SK-N-SH (cell line): ENCODE data around the gene KCNJ11. TPM values are rescaled to one million over a fixed set of nuclear protein-coding genes. Genes with fewer than 3 reads are reported as not detected.

Experiments
- CTCF ChIA-PET: fragments of 300-600, 350-600 bp; formaldehyde crosslinking; extraction: SDS; loops from one replicate; lab custom pipeline; 2021; lab: Yijun Ruan, JAX
- POLR2A ChIA-PET: fragments of 350-600 bp; sonication (Branson Sonifier 250); formaldehyde crosslinking; extraction: SDS; loops from one replicate; lab custom pipeline; 2020; ENCODE audit warnings: antibody characterized with exemption, inconsistent platforms; lab: Yijun Ruan, JAX
- DNase-seq: peaks from one replicate; pipeline ENCODE4 v3.0.0; 2012
- H2AFZ ChIP-seq: fragments of 200-600 bp; sonication (generic); 2 replicates; pipeline ENCODE4 v1.8.1; 2016; ENCODE audit warnings: antibody characterized with exemption, mild to moderate bottlenecking, low read depth
- H3F3A ChIP-seq: fragments of 200-600 bp; sonication (generic); replicated peaks from 2 replicates; pipeline ENCODE3; 2016; ENCODE audit warnings: antibody characterized with exemption, mild to moderate bottlenecking; ENCODE audit not compliant: insufficient read depth
- H3K27ac ChIP-seq, 2 experiments: fragments of 200-500 bp in 1 of 2; fragments of 200-600 bp in 1 of 2; sonication (Bioruptor generic) in 1 of 2; sonication (generic), shearing (Covaris generic) in 1 of 2; 2 replicates each; pipeline versions ENCODE4 v1.5.1 to v1.6.1; 2014 to 2016; ENCODE audit warnings: low read depth in 2 of 2, inconsistent platforms in 1 of 2, low read length in 1 of 2, mild to moderate bottlenecking in 1 of 2, mixed read lengths in 1 of 2
- H3K27me3 ChIP-seq: fragments of 200-600 bp; sonication (generic), shearing (Covaris generic); 2 replicates; pipeline ENCODE4 v1.6.1; 2016; ENCODE audit warnings: mixed run types; ENCODE audit not compliant: insufficient read depth
- H3K36me3 ChIP-seq, 2 experiments: fragments of 200-500 bp in 1 of 2; fragments of 200-600 bp in 1 of 2; sonication (Bioruptor generic) in 1 of 2; sonication (generic) in 1 of 2; replicated peaks in 1 of 2; 2 replicates each; pipeline versions ENCODE3 to v1.5.1; 2014 to 2016; ENCODE audit warnings: low read length in 1 of 2, mild to moderate bottlenecking in 1 of 2; ENCODE audit not compliant: insufficient read depth in 2 of 2, control insufficient read depth in 1 of 2
- H3K4me1 ChIP-seq, 2 experiments: fragments of 200-500 bp in 1 of 2; fragments of 200-600 bp in 1 of 2; sonication (Bioruptor generic) in 1 of 2; sonication (generic), shearing (Covaris generic) in 1 of 2; 2 replicates each; pipeline versions ENCODE4 v1.5.1 to v1.6.1; 2014 to 2016; ENCODE audit warnings: low read depth in 1 of 2, low read length in 1 of 2, mixed run types in 1 of 2; ENCODE audit not compliant: insufficient read depth in 2 of 2, control insufficient read depth in 1 of 2
- H3K4me2 ChIP-seq: fragments of 200-600 bp; sonication (generic), shearing (Covaris generic); 2 replicates; pipeline ENCODE4 v1.6.1; 2017; ENCODE audit warnings: mixed run types
- H3K4me3 ChIP-seq, 2 experiments: fragments of 200-500 bp in 1 of 2; fragments of 200-600 bp in 1 of 2; sonication (Bioruptor generic) in 1 of 2; sonication (generic), shearing (Covaris generic) in 1 of 2; 2 replicates each; pipeline versions ENCODE4 v1.5.1 to v1.8.1; 2014 to 2016; ENCODE audit warnings: low read depth in 2 of 2, inconsistent platforms in 1 of 2, low read length in 1 of 2, mild to moderate bottlenecking in 1 of 2, mixed read lengths in 1 of 2, moderate library complexity in 1 of 2
- H3K79me2 ChIP-seq: fragments of 200-600 bp; sonication (generic); 2 replicates; pipeline ENCODE4 v1.8.1; 2017; ENCODE audit warnings: mild to moderate bottlenecking; ENCODE audit not compliant: insufficient read depth
- H3K9ac ChIP-seq: fragments of 200-600 bp; sonication (generic); 2 replicates; pipeline ENCODE4 v1.6.1; 2017; ENCODE audit warnings: mixed run types
- H3K9me2 ChIP-seq: fragments of 200-600 bp; sonication (generic); 2 replicates; pipeline ENCODE4 v1.6.1; 2017; ENCODE audit warnings: mixed run types
- H3K9me3 ChIP-seq: fragments of 200-600 bp; sonication (generic); 2 replicates; pipeline ENCODE4 v1.6.1; 2017; ENCODE audit warnings: mixed run types, mild to moderate bottlenecking, moderate library complexity
- H4K20me1 ChIP-seq: fragments of 200-600 bp; sonication (generic); 2 replicates; pipeline ENCODE4 v1.6.1; 2017; ENCODE audit warnings: mild to moderate bottlenecking, mixed run types; ENCODE audit not compliant: insufficient read depth
- CHD2 ChIP-seq: fragments of 150-350 bp; IDR thresholded peaks from 2 replicates; pipeline ENCODE4 v1.6.1; 2018; ENCODE audit warnings: low read length; ENCODE audit not compliant: partially characterized antibody
- EZH2phosphoT487 ChIP-seq: fragments of 200-600 bp; sonication (generic); IDR thresholded peaks from 2 replicates; pipeline ENCODE4 v1.6.1; 2017; ENCODE audit warnings: low read depth, mixed run types, mild to moderate bottlenecking, antibody characterized with exemption, moderate library complexity, borderline replicate concordance
- FOXJ3 ChIP-seq: sonication (generic); formaldehyde crosslinking; IDR thresholded peaks from 2 replicates; pipeline ENCODE4 v1.5.1; 2020; ENCODE audit warnings: mild to moderate bottlenecking, missing genetic modification reagents
- GABPA ChIP-seq: IDR thresholded peaks from 2 replicates; pipeline ENCODE4 v1.4.0; 2012; ENCODE audit warnings: low read depth, mild to moderate bottlenecking
- JUND ChIP-seq: IDR thresholded peaks from 2 replicates; pipeline ENCODE4 v1.4.0; 2012
- MAX ChIP-seq: IDR thresholded peaks from 2 replicates; pipeline ENCODE4 v1.4.0; 2012; ENCODE audit warnings: low read depth
- MEF2A ChIP-seq: IDR thresholded peaks from 2 replicates; pipeline ENCODE4 v1.4.0; 2012; ENCODE audit warnings: low read depth, borderline replicate concordance
- MXI1 ChIP-seq: IDR thresholded peaks from 2 replicates; pipeline ENCODE4 v1.6.1; 2012; ENCODE audit warnings: mild to moderate bottlenecking, low read depth, low read length, improper control_type of control experiment
- NFIC ChIP-seq: IDR thresholded peaks from 2 replicates; pipeline ENCODE4 v1.4.0; 2012; ENCODE audit warnings: borderline replicate concordance
- NRF1 ChIP-seq: IDR thresholded peaks from 2 replicates; pipeline ENCODE4 v1.6.1; 2012; ENCODE audit warnings: low read depth, mild to moderate bottlenecking, low read length
- RAD21 ChIP-seq: IDR thresholded peaks from 2 replicates; pipeline ENCODE4 v1.6.1; 2012; ENCODE audit warnings: mild to moderate bottlenecking, low read length
- RCOR1 ChIP-seq: fragments of 150-350 bp; IDR thresholded peaks from 2 replicates; pipeline ENCODE4 v1.6.1; 2017; ENCODE audit warnings: antibody characterized with exemption, low read length
- TCF12 ChIP-seq: IDR thresholded peaks from 2 replicates; pipeline ENCODE4 v1.4.0; 2012
- TEAD4 ChIP-seq: IDR thresholded peaks from 2 replicates; pipeline ENCODE4 v1.4.0; 2012; ENCODE audit warnings: mild to moderate bottlenecking, borderline replicate concordance; ENCODE audit not compliant: insufficient read depth
- YY1 ChIP-seq: IDR thresholded peaks from 2 replicates; pipeline ENCODE4 v1.4.0; 2012; ENCODE audit warnings: low read depth, mild to moderate bottlenecking
- WGBS: methylation state at CpG from one replicate; pipeline ENCODE4 v1.1.6; 2017; ENCODE audit warnings: low lambda C conversion rate; 5-methylcytosine and 5-hydroxymethylcytosine counted together
- polyA plus RNA-seq, 3 experiments: library from polyadenylated mRNA; depleted of rRNA; stranded (reverse); fragments of >200 nt; gene quantifications; 2 replicates each; pipeline ENCODE4 v1.2.3, GENCODE V29; 2012

The KCNJ11 gene
- polyA plus RNA-seq, 1 of the 3 experiments (the other 2 are of a cell fraction): 0.23 TPM

- no peak overlapping the region for H3K4me2 ChIP-seq
- H3K36me3 ChIP-seq: peaks cover 20 to 30% of the 10 kb centered on the region in 2 experiments
- ChIA-PET POLR2A (no interaction called here), CTCF (interaction anchor here (2.1 kb wide), 1 partner anchor 12 kb away, joined by 9 read pairs; no protein-coding TSS in a partner anchor)
- no peak overlapping the region for H2AFZ ChIP-seq
- H3K9me3 ChIP-seq: peaks cover 11% of the 10 kb centered on the region
- no peaks in the 10 kb centered on the region for H3K27me3 ChIP-seq
- no peaks in the 10 kb centered on the region for H3F3A ChIP-seq
- no peak overlapping the region for H3K9ac ChIP-seq
- WGBS: 42% methylated on average over 3 of the region's 3 CpGs
- TF ChIP-seq FOXJ3: no peak
- no peak for TF ChIP-seq YY1
- TF ChIP-seq CHD2: no peak
- no peak for TF ChIP-seq JUND
- TF ChIP-seq EZH2phosphoT487: no peak
- no peak for TF ChIP-seq MAX
- no peak for TF ChIP-seq RAD21
- no peak for TF ChIP-seq NFIC
- TF ChIP-seq MEF2A: no peak
- no peak overlapping the region for H3K27ac ChIP-seq
- H3K79me2 ChIP-seq: no peaks in the 10 kb centered on the region
- H3K4me3 ChIP-seq: no peak overlapping the region
- H4K20me1 ChIP-seq: no peaks in the 10 kb centered on the region
- H3K4me1 ChIP-seq: no peaks in the 10 kb centered on the region
- DNase-seq: no peak
- H3K9me2 ChIP-seq: no peaks in the 10 kb centered on the region
These were observed 16.8 kb downstream of the KCNJ11 start for GRCh38 chr11:17371614-17372013.

DNA sequence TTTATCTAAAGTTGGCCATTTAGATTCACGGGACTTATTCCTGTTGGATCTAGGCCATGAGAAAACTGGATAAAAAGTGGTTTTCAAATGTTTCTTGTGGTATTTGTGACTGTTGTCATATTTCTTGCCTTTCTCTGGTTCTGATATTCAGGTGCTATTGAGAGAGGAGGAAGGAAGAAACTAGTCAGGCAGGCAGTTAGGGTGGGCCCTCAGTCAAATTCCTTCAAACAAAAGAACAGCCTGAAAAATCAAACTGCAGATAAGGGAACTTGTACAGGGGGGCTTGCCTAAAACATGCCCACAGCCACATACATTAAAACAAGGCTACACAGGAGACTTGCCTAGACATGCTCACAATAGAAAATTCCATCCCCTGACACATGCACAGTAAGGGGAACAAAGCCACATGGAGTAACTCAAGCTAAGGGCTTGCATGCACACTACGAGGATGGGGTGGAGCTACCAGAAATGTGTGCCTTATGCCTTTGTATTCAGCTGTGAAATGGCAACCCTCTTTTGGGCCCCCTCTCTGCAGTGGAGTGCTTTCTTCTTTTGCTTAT, 18.7 kb downstream of the KCNJ11 start:
- POLR2A ChIA-PET: no interaction called here
- H3K79me2 ChIP-seq: no peaks in the 10 kb centered on the region

More for the DNA sequence above, 18.7 kb downstream of the KCNJ11 start:
- H3F3A ChIP-seq: no peaks in the 10 kb centered on the region
- H3K27ac ChIP-seq: no peak overlapping the region
- no peak overlapping the region; a peak in 1 of 4 replicates for H3K4me3 ChIP-seq
- H3K36me3 ChIP-seq: peaks cover 20 to 30% of the 10 kb centered on the region in 2 experiments
- no peaks in the 10 kb centered on the region for H3K4me1 ChIP-seq
- no peak overlapping the region for H3K9ac ChIP-seq
- peaks cover 11% of the 10 kb centered on the region for H3K9me3 ChIP-seq
- WGBS: 49% methylated on average over 2 of the region's 2 CpGs
- no peaks in the 10 kb centered on the region for H3K27me3 ChIP-seq
- CTCF ChIA-PET: interaction anchor here (2.0 kb wide), 1 partner anchor 14 kb away, joined by 7 read pairs; no protein-coding TSS in a partner anchor
- TF ChIP-seq CHD2 (no peak), MXI1 (no peak), TEAD4 (no peak), RCOR1 (no peak), MAX (no peak), GABPA (no peak), TCF12 (no peak), NRF1 (no peak)
- DNase-seq: no peak
- no peaks in the 10 kb centered on the region for H4K20me1 ChIP-seq
- no peak overlapping the region for H3K4me2 ChIP-seq
- H3K9me2 ChIP-seq: no peaks in the 10 kb centered on the region
- no peak overlapping the region for H2AFZ ChIP-seq
